CD4-positive, alpha-beta T cell treated with Interleukin-15 for 4 hours (primary cell): ENCODE measurements around the gene SUGP2.

Experiments
- DNase-seq: peaks from one replicate; pipeline ENCODE4 v3.0.0-alpha.2; 2020; ENCODE audit warnings: low spot score

Gene SUGP2

GRCh38 chr19:18951721-18952281 lies 81.5 kb downstream of the SUGP2 start:
- no peak for DNase-seq

- no peak for DNase-seq
These were observed 83.5 kb downstream of the SUGP2 start for GRCh38 chr19:18949858-18950257.

GRCh38 chr19:18948976-18949356 lies 84.4 kb downstream of the SUGP2 start:
- no peak for DNase-seq

GRCh38 chr19:18948075-18948975 lies 85.0 kb downstream of the SUGP2 start:
- no peak for DNase-seq

- no peak for DNase-seq
These were observed 86.4 kb downstream of the SUGP2 start for GRCh38 chr19:18946918-18947317.

- DNase-seq = no peak
These were observed 87.0 kb downstream of the SUGP2 start for GRCh38 chr19:18946335-18946734.

GRCh38 chr19:18945297-18945696 lies 88.0 kb downstream of the SUGP2 start:
- no peak for DNase-seq

GRCh38 chr19:18943465-18943864 lies 89.9 kb downstream of the SUGP2 start:
- DNase-seq = no peak

GRCh38 chr19:18942692-18943091 lies 90.6 kb downstream of the SUGP2 start:
- no peak for DNase-seq

- no peak for DNase-seq
These were observed 91.5 kb downstream of the SUGP2 start for GRCh38 chr19:18941628-18942354.
